22Rv1 (cell line): Measurements from ENCODE around the gene SMARCA1.

Experiments used
- CTCF ChIP-seq: fragments of 450-650 bp; IDR thresholded peaks from 2 replicates; pipeline ENCODE4 v1.5.1; 2017; ENCODE audit warnings: mild to moderate bottlenecking
- ZFX ChIP-seq: fragments of 450-650 bp; IDR thresholded peaks from 2 replicates; pipeline ENCODE4 v1.6.1; 2017; ENCODE audit warnings: antibody characterized with exemption, borderline replicate concordance

- TF ChIP-seq CTCF (no peak), ZFX (no peak)
Observed at GRCh38 chrX:129445436-129445835, 77.9 kb downstream of the SMARCA1 start.
